ENCODE results near the gene MYO1B. TPM values are rescaled to one million over a fixed set of nuclear protein-coding genes. Genes with fewer than 3 reads are reported as not detected.

Gene MYO1B
- total and polyA plus RNA-seq, 10 of the 15 experiments (the other 5 are each of a cell fraction or from before 2014, with no cell fraction given), result 0.10 to 4.2 (median 1.6) TPM

DNA sequence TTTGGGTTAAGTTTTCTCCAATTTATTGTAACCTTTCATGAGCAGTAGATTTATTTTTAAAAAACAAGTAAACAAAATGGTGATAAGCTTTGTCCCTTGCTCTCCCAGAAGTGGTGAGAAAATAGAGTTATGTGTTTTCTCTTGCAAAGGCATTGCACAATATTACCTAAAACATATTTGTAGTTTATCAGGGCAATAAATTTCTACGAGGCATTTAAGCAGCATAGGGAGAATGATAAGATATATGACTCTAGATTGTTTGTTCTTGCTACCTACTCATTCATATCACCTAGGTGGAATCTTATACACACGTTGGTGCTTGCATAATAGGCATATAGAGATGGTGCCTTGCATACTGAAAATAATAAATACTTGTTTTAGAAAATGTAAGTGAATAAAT is 201.7 kb downstream of the MYO1B start:
- Histone ChIP-seq H3K4me1 (ENCODE audit: control insufficient read depth, insufficient read depth, low read length) (no peaks in the 10 kb centered on the region), H3K27me3 (replicated peaks in 1 of 2; ENCODE audit: control insufficient read depth in 2 of 2, insufficient read depth in 2 of 2, low read length in 1 of 2) (no peaks in the 10 kb centered on the region), H4K20me1 (ENCODE audit: control insufficient read depth, insufficient read depth) (no peaks in the 10 kb centered on the region), H3K4me2 (ENCODE audit: control insufficient read depth, insufficient read depth) (no peak overlapping the region), H3K79me2 (ENCODE audit: control insufficient read depth, insufficient read depth, low read length) (no peaks in the 10 kb centered on the region), H3K9me3 (replicated peaks; ENCODE audit: control insufficient read depth, insufficient read depth, low read length) (no peaks in the 10 kb centered on the region), H3K27ac (ENCODE audit: control insufficient read depth, insufficient read depth) (no peak overlapping the region), H3K4me3 (no peak overlapping the region), H3K9ac (ENCODE audit: control insufficient read depth, insufficient read depth, low read length) (no peak overlapping the region), H2AFZ (ENCODE audit: control insufficient read depth, low read depth, low read length) (no peak overlapping the region), H3K36me3 (ENCODE audit: control insufficient read depth in 2 of 2, insufficient read depth in 2 of 2, low read length in 1 of 2) (no peaks in the 10 kb centered on the region)
- intact Hi-C loops (cut with micrococcal nuclease; ENCODE audit: unreplicated experiment) (no loop called here), in situ Hi-C loops (cut with MboI) (no loop called here)
- 3% methylated on average over 2 of the region's 2 CpGs for WGBS (ENCODE audit: insufficient coverage, insufficient replicate concordance, low lambda C conversion rate, missing lambda C conversion rate)
- FAIRE-seq (no peak), DNase-seq (ENCODE audit: low read depth, low spot score) (no peak), ATAC-seq (no peak)
- BruUV-seq (replicated peaks), result no TSS peak
- ChIA-PET RAD21 (ENCODE audit: unreplicated experiment) (no interaction called here), CTCF (no interaction called here), POLR2A (no interaction called here), SMC1A (ENCODE audit: uncharacterized antibody, unreplicated experiment) (interaction anchor here (0.8 to 1.2 kb wide), 2 partner anchors 62 to 288 kb away, joined by 3 read pairs; no protein-coding TSS in a partner anchor)
- TF ChIP-seq HSF1 (IDR thresholded peaks at IDR 0.05; ENCODE audit: low read depth, low read length), result no peak
- TF ChIP-seq, protein P1, sequence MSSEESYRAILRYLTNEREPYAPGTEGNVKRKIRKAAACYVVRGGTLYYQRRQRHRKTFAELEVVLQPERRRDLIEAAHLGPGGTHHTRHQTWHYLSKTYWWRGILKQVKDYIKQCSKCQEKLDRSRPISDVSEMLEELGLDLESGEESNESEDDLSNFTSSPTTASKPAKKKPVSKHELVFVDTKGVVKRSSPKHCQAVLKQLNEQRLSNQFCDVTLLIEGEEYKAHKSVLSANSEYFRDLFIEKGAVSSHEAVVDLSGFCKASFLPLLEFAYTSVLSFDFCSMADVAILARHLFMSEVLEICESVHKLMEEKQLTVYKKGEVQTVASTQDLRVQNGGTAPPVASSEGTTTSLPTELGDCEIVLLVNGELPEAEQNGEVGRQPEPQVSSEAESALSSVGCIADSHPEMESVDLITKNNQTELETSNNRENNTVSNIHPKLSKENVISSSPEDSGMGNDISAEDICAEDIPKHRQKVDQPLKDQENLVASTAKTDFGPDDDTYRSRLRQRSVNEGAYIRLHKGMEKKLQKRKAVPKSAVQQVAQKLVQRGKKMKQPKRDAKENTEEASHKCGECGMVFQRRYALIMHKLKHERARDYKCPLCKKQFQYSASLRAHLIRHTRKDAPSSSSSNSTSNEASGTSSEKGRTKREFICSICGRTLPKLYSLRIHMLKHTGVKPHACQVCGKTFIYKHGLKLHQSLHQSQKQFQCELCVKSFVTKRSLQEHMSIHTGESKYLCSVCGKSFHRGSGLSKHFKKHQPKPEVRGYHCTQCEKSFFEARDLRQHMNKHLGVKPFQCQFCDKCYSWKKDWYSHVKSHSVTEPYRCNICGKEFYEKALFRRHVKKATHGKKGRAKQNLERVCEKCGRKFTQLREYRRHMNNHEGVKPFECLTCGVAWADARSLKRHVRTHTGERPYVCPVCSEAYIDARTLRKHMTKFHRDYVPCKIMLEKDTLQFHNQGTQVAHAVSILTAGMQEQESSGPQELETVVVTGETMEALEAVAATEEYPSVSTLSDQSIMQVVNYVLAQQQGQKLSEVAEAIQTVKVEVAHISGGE (CRISPR knock-in tag; IDR thresholded peaks at IDR 0.05), result no peak
- TF ChIP-seq ZNF384 (IDR thresholded peaks at IDR 0.05; ENCODE audit: borderline replicate concordance, low read depth, low read length), result no peak
- no peak for TF ChIP-seq NR2F1 (conservative IDR thresholded peaks at IDR 0.05)
- no peak for TF ChIP-seq CBX3 (IDR thresholded peaks at IDR 0.05; ENCODE audit: borderline replicate concordance, low read depth)
- no peak for TF ChIP-seq POLR2AphosphoS5 (IDR thresholded peaks at IDR 0.05; ENCODE audit: low read length)
- no peak for TF ChIP-seq REST (IDR thresholded peaks at IDR 0.05; ENCODE audit: low read depth, low read length)
- TF ChIP-seq ATF7 (IDR thresholded peaks at IDR 0.05; ENCODE audit: low read depth), result no peak
- no peak for TF ChIP-seq RAD51 (IDR thresholded peaks at IDR 0.05)
- TF ChIP-seq ETV6 (conservative IDR thresholded peaks at IDR 0.05 in 1 of 2, IDR thresholded peaks at IDR 0.05 in 1 of 2; ENCODE audit: borderline replicate concordance in 1 of 2, low read depth in 1 of 2), result no peak
- no peak for TF ChIP-seq RB1 (IDR thresholded peaks at IDR 0.05; ENCODE audit: borderline replicate concordance)

Measured in GM12878 (cell line).